Inferior parietal cortex (tissue), 1 donor: ENCODE results near the gene LMO1.
A peak's percentile ranks its signal among the peaks of the same experiment; 100 is the strongest.

Experiments used
- DNase-seq: peaks from one replicate; pipeline ENCODE4 v3.0.0-alpha.2; 2016; ENCODE audit errors: extremely low spot score

Gene LMO1

DNA sequence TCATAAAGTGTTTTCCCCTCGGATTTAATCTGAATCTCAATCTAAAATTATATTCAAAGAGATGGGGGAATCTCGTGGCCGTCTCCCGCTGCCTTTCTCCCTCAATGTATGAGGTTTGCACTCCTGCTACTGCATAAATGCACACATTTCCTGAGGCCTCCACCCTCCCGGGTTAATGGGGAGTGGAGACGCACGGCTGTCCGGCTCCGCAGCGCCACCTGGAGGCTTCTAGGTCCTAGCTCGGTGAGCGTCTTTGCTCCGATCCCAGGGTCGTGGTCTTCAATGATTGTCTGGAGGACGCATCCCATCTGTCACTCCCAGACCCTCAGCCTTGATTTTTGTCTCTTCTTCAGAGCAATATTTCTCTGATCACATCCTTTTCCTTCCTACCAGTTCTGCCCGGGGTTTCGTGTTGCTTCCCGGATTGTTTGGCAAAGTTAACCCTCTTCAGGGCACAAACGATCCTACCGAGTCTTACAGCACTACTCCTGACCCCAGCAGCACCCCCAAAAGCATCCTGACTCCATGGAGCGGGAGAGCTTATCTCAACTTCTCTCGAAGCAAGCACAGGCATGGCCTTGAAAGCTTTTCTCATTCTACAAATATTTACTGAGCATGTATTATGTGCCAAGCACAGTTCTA, at the start of gene LMO1:
TSS of gene LMO1 (minus strand) at position 110 of the 642 bp plus-strand sequence. CDS start 516 bp downstream, outside the sequence.
- peak; percentile 84 for DNase-seq

DNA sequence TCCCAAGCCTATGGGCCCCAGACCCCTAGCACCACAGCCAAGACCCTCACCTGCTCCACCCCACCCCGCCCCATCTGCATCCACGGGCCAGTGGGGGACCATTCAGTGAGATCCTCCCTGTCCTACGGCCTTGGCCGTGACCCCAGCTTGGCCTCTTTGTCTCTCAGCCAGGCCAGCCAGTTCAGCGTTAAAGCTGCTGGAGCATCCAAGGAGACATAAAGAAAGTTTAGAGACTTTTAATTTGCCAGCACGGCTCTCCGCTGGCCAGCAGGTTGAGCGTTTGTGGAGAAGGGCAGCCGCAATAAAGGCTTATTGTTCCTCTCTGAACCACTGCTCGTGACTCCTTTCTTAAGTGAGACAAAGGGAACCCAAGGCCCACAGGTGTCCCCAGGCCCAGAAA, 49.3 kb upstream of the LMO1 start:
- no peak for DNase-seq

DNA sequence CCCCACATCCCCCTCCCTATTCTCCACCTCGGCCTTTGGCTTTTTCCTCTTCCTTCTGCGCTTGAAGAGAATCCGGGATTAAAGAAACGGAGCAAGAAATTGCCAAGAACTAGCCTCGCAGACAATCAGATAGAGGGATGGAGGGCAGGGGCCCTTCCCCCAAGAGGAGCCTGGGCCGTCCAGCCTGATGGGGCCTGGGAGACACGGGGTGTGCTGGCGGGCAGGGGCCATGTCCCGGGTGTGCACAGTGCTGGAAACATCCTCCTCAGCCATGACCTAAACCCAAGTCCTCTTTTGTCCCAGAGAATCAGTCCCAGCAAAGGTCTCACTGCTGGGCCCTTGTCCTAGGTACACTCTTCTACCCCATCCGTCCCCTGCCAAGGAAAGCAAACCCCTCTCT, 47.7 kb upstream of the LMO1 start:
- DNase-seq = no peak

DNA sequence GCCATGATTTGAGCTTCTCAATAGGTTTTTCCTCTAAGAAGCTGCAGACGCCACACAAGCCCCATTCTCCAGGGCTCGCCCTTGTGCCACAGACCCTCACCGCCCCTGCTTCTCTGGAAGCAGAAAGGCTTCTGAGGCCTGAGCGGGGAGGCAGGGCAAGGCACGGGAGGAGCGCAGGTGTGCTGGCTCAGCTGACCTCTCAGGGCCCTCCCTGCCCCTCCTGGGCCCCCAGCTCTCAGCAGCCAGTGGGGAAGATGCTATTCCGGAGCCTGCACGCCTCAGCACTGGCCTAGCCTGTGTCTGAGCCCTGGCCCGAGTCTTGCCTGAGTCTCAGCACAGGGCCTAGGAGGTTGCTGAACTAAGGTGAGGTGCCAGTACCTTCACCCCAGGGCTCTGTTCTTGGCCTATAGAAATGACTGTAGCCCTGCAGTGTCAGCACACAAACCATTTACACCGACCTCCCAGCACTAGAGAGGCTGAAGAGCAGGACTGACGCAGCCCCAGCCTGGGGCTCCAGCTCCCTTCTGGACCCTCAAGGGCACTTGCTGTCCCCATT, 47.1 kb upstream of the LMO1 start:
- DNase-seq = no peak

DNA sequence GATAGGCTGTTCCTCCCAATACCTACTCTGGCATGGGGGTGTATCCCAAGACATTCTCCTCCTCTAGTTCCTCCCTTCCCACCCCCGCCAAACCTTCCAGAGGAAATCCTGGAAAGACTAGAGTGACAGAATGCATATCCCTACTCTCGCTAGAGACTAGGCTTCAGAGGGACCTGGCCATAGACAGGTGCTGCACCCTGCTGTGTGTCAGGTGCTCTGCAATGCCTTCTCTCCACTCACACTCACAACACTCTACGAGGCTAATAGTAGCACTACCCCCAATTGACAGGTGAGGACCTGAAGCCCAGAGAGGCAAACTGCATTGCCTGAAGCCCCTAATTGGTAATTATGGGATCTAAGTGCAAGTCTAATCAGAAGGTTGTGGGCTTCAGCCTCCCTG, 46.2 kb upstream of the LMO1 start:
- DNase-seq = no peak

DNA sequence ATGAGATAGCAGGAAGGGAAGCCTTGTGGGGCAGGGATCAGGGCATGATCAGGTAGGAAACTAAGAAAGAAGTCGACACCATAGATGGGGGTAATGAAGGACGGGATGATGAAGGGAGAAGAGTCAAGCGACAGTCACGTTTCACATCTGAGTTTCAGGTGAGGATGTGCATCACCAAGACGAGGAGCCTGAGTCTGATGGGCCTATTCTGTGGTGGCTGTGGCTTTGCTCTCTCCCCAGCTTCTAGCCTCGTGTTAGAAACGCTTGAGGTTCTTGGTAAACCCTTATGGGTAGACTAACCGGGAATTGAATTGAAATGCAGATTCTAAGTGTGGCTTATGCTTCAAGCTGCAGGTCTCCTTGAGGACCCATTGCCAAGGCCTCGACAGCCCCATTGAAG, 45.6 kb upstream of the LMO1 start:
- no peak for DNase-seq

DNA sequence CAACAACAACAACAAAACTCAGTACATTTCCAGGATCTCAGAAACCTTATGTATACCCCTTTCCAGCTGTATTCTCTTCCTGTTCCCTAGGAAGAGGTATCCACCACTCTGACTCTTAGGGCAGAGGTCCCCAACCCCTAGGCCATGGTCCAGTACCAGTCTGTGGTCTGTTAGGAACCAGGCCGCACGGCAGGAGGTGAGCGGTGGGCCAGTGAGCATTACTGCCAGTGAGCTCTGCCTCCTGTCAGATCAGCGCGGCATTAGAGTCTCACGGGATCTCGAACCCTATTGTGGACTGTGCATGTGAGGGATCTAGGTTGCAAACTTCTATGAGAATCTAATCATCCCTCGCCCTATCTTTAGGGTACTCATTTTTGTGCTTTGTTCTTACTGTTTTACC, 43.9 kb upstream of the LMO1 start:
- no peak for DNase-seq

DNA sequence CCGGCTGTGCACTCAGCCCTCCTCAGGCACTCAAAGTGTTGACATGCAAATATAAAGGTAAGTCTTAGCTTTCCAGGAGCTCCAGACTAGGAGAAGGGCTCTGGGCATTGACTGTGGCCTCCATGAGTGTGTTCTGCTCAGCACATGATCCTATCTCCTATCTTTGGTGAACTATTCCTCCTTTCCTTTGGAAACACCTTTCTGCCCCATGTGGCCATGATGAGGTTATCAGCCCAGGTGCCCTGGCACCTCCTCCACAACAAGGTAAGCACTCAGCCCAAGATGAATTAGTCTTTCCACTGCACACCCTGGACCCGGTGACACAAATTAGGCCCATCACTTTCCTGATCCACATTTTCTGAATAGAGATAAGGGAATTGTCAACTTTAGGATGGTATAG, 37.9 kb upstream of the LMO1 start:
- no peak for DNase-seq

DNA sequence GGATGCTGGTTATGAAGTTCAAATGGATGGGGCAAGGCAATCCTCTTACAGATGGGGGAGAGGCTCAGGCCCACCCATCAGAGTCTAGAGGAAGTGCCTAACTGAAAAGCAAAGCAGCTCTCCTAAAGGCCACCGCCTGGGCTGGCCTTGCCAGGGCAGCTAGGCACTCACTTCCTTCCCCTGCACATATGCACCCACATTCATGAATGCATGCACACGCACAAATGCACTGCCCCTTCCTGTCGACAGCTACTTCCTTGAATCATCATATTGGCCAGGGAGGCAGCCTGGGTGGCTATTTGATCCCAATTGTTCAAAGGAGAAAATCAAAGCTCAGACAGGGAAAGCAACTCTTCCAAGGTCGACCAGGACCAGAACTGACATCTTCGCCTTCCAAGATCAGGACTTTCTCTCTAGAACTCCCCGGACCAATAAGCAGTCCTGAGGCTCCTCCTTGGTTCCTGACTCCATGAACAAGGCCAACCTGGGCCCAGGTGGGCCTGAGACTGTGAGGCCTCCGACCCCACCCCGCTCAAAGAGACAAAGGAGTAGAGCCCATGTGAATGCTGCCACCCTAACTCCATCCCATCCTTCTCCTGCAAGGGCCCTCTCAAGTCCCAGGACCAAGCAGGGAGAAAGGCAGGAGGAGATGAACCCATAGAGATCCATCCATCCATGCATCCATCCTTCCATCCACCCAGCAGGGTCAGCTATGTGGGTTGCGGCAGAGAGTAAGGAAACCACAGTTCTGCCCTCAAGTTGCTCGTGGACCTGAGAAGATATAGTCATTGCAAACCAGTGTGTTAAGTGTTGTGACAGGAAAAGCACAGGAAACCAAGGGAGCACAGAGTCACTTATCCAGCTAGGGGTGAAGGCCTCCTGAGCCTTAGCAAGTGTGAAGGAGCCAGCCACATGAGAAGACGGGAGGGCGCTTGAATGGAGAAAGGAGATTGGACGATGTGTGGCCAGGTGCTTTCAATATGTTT, 35.4 kb upstream of the LMO1 start:
- DNase-seq = no peak

DNA sequence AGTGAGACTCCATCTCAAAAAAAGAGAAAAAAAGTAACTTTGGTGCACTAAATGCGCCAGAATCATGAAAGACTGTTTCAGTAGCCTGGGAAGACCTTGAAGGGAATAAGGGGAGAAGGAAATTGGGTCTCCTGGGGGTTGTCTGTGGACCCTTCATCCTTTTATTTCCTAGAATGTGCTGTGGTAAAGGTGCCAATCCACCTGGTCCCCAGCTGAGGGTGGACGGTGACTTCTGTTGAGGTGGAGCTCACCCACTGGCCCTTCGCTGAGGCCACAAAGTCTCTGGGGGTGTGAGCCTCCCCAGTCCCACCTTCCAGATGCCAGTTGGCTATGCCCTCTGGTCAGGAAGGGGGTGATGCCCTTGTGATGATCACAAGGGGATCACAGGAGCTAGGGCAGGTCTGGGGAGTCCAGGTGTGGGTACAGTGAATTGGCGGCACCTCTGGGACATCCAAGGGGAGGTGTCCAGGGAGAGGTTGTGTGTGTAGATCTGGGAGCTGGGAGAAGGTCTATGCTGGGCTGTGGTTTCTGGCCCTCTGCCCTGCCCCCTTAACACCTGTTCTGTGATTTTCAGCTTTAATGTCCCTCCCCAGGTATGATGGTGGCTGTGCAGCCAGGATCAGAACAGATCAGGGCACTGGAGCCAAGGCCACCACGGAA, 34.2 kb upstream of the LMO1 start:
- DNase-seq = no peak

DNA sequence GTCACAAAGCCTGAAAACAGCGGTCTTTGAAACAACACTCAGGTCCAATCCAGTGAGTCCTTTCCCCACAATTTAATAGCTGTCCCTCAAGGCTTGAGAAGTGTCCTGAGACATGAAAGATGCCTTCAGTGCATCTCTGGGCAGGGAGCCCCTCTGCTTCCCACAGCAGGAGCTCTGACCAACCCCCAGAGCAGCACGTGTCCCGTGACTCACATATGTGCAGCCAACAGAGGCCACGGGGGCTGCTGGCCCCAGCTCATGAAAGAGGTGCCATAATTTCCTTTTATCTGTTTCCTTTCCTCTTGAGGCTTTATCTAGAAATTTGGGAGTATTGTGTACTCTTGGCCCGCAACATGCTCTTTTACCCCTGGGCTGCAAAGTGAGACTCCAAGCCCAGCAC, 33.2 kb upstream of the LMO1 start:
- DNase-seq = no peak

DNA sequence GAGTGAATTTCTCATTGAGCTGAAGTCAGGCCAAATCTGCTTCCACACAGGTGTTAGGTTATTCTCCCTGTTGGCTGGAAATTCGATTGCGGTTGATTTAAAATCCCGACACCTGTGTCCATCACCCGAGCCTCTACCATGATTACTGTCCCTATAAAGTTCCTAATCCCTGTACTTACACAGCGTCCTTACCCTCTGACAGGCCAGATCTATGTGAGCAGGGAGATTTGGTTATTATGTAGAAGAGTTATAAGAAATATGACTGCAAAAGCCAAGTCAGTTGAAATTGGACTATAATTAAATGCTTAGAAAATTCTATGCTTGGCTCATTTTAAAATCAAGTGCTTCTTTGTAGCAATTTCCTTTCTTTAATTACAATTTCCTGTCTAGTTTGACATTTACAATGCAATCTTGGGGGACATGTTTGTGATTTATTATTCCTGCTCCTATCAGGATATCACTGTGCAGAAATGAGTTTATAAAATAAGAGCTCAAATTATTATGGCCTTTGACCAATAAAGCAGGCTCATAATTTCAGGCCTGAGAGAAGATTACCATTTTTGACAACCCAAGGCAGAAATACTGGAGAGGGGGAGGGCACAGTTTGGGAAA, 32.5 kb upstream of the LMO1 start:
- DNase-seq = no peak

DNA sequence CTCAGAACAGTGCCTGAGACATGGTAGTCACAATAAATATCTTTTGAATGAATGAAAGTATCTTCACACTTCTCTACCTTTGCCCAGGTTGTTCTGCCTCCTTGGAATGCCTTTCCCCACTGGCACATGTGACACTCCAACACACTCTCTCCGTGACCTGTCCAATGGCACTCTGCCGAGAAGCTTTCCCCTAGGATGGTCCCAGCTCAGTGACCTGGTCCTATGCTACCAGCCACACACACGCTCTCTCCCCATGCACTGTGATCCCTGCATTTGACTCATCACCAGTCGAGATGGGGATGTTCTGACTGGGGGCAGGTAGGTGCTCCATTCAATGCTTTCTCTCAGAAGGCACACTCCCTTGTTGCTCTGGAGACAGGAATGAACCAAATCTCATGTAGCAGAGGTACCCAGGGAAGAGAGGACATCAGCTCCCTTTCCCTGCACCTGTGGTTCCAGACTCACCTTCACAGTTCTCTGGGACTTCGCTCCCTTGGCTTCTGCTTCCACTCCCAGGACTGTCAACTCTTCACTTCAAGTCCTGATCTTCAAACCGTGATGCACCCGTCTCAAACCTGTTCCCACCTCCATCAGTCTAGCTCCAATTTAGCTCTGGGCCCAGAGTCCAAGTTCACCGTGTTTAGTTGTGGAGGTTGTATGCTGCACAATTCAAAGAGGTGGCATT, 30.7 kb upstream of the LMO1 start:
- DNase-seq = no peak

DNA sequence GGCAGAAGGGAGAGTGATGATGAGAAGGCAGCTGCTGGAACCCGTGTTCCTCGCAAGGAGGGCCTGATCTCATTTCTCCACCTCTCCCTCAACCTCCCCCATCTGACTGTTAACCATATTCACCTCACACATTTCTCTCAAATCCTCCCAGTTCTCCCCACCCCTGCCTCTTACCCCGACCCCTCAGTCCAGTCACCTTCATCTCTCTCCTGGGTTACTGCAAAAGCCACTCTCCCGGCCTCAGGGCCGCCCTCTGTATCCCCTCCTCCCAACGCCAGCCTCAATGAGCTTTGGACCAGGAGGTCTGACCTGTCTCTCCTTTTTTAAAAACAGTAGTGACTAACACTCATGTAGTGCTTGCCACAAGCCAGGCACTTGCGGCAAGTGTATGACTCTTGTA, 29.5 kb upstream of the LMO1 start:
- DNase-seq = no peak

DNA sequence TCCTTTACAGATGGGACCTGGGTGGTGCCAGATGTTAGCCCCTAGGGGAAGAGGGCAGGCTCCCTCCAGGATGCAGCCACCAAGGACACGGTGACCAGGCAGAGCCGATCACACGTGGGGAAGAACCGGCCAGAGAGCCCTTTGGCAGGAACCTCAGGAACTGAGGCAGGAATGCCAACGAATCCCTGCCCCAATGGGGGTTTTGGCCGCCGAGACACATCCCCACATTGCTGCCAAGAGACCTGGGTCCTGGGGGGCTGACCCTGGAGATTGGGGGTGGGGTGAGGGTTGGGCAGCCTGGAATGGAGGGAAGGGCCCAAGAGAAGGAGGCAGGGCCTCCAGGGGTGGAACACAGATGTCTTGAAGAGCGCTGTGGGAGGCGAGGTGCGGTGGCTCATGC, 28.7 kb upstream of the LMO1 start:
- no peak for DNase-seq

DNA sequence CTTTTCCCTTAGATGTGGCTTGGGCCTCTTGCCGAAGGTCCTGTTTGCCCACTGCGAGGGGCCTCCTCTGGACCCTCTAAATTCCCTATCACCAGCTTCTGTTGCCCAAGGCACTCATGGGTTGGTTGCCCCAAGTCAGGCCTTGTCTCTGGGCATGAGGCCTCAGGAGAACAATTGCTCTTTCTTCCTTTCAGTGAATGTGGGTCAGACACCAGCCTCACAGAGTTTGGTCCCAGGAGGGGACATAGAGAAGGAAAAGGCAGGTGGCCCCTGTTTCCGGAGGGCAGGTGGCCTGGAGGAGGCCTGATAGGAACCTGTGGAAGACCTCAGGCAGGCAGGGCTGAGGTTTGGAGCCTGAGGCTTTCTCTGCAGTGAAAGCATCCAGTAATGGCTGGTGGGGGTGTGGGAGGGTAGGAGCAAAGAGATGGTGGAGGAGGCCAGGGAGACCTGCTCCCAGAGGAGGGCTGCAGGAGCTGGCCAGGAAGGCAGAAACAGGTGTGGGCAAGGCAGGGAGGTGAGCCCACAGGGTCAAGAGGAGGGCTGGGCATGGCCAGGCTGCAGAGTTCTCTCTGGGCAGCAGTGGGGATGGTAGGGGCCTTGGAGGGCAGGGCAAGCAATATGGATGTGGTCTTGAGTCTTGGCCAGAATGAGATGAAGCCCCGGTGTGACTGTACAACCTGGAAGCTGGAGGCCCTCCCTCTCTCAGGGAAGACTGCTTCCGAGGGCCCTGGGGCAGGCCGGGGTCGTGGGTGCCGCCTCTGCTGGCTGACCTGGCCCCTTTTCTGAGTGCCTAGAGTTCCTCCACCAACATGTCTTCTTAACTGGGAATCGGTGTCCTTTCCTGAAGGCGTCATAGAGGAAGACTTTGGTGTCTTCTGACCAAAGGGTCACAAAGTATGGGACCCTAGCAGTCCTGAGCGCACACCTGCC, 28.0 kb upstream of the LMO1 start:
- no peak for DNase-seq

DNA sequence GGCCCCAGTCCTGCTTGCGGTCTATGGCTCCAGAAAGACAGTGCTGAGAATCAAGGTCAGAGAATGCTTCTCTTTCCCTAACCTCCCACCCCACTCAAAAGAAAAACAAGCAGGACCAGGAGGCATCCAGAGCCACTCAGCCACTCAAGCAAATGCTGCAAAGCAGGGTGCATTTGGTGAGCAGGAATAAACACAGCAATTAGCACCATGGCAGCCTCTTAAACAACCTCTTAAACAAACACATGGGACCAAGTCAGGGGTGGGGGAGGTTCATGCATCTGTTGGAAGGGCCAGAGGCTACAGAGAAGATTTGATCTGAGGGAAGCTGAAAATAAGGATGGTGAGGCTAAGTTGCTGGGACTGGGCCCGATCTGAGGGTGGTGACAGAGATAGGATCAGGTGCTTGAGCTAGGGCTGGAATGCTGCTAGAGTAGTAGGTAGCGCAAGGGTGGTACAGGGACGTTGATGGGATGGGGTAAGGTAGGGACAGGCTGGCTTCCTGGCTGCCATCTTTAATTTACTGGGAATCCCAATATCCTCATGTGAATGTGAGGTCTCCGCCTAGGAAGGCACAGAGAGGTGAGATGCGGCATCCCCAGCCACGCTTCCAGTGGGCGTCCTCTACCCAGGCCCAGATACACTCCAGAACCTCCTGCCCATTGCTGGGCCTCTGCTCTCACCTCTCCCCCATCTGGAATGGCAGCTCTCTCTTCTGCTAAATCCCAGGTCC, 26.6 kb upstream of the LMO1 start:
- no peak for DNase-seq

DNA sequence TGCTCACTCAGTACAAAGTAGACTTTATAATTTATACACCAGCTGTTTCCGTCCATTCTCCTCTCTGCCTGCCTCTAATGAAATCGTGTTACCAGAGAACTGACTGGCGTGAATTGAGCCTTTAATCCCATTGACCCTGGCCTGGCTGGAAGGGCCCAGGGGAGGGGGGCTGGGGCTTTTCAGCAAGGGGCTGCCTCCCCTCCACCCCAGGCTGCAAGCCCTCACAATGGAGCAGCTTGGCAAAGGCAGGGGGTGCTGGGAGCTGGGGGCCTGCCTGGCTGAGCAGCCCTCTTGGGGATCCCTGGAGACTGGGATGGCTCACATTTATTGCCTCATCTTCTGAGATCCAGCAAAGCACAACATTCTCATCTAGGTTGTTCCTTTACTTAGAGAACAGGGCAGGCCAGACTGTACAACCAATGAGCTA, 25.8 kb upstream of the LMO1 start:
- DNase-seq = no peak

DNA sequence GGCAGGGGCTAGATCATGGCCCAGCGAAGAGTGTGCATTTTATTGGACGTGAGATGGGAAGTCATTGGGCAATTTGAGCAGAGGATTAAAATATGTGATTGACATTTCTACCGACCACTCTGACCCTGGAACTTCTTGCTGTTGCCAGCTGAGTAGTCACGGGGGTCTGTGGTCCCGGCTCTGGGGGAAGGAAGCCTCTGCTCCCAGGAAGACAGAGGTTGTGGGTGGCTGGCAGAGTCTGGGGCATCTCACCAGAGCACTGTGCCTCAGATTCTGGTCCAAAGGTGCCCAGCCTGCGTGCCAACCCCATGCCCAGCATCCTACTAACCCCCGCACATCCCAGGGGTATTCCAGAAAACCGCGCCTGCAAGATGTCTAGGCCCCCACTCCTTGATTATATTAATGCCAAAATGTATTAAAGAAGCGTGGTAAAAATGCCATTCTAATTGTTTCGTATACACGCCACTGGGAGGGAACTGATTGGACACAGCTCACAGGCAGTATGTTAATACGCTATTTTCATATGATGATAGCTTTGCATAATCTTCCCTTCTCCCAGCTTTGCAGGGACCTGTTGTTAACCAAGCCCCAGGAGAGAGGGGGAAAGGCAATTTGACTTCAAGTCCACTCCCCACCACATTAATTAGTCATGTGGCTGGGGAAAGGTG, 25.3 kb upstream of the LMO1 start:
- no peak for DNase-seq
